ENCODE data around the gene ETV1.

GRCh38 chr7:13965077-13965476, 24.4 kb downstream of the ETV1 start:
- TF ChIP-seq RAD21 (IDR thresholded peaks at IDR 0.05) = no peak
- no peak for TF ChIP-seq TAF1 (conservative IDR thresholded peaks at IDR 0.05)
- no peak for TF ChIP-seq CTCF (IDR thresholded peaks at IDR 0.05; ENCODE audit: low read depth, low read length, missing input control)
- no peak for TF ChIP-seq SP1 (IDR thresholded peaks at IDR 0.05)
- TF ChIP-seq MAX (IDR thresholded peaks at IDR 0.05) = no peak
- TF ChIP-seq REST (IDR thresholded peaks at IDR 0.05) = no peak
- no peak for TF ChIP-seq YY1 (IDR thresholded peaks at IDR 0.05)
- no peak for TF ChIP-seq RXRA (IDR thresholded peaks at IDR 0.05)
- no peak for TF ChIP-seq JUND (IDR thresholded peaks at IDR 0.05)
- TF ChIP-seq ZBTB33 (IDR thresholded peaks at IDR 0.05) = no peak
- TF ChIP-seq FOXA2 (IDR thresholded peaks at IDR 0.05) = no peak

Data from liver (tissue), 3 donors.